Kidney glomerular epithelial cell (primary cell): Measurements from ENCODE around the gene AGPS.
"Not testable (repeated sequence)": the region's sequence is repeated elsewhere in the genome, so short reads cannot be mapped to it uniquely, and the experiment has no call there.

ENCODE experiments used
- DNase-seq: peaks from one replicate; lab custom pipeline; 2025; lab: John Stamatoyannopoulos, UW

AGPS gene

DNA sequence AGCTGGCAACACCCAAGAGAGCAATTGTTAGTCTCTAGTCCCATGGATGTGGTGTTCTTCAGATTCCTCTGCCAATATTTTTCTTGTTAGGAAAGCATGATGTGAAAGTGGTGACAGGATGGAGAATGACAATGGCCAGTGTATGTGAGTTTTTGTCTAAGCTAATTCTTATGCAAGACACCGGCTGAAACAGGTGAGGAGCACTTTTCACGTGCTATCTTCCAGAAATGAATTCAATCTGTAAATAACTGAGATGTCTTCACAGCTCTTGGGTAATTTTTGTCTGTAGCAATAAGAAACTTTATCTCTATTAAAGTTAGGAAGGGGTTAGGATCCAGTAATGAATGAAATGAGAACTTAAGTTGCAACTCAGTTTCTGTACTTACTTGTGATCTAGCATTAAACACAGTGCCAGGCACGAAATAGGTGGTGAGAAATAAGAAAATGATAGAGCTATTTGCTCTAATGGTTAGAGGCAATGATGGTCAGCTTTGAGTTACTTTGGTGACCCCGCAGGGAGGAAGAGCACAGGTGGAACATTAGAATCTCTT, 676 bp upstream of the AGPS start:
- no peak for DNase-seq

DNA sequence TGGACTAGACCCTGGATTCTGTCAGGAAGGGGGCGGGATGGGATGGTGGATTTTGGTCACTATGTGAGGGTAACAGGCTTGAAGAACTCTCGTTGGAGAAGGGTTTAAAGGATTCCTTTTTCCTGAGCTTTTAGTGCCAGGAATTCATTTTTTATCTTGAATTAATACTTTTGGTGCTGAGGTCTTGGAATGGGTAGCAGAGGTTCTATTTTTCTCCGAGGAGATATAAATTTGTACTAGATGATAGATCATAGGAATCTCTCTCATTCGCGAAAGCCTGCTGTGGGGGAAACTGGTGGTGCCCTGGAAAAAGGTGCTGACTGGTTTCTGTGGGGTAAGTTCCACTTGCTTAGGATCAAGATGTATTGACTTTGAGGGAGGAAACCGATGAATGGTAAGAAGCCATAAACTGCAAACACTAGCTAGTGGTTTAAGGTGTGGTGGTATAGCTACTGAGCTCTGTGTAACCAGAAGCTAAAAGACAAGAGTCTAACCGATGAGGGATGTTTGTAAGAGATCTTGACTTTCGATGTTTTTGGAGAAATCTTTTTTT, 706 bp downstream of the AGPS start:
- DNase-seq: peak; percentile 9

- DNase-seq: no peak
These were observed 1.4 kb downstream of the AGPS start for GRCh38 chr2:177393824-177394593.

- DNase-seq: no peak
These were observed 2.0 kb downstream of the AGPS start for GRCh38 chr2:177394594-177394973.

- DNase-seq: no peak
These were observed 2.9 kb downstream of the AGPS start for GRCh38 chr2:177395351-177396065.

GRCh38 chr2:177396703-177397460, 4.3 kb downstream of the AGPS start:
- peak; percentile 79 for DNase-seq

- DNase-seq: peak; percentile 84
These were observed 5.1 kb downstream of the AGPS start for GRCh38 chr2:177397481-177398289.

DNA sequence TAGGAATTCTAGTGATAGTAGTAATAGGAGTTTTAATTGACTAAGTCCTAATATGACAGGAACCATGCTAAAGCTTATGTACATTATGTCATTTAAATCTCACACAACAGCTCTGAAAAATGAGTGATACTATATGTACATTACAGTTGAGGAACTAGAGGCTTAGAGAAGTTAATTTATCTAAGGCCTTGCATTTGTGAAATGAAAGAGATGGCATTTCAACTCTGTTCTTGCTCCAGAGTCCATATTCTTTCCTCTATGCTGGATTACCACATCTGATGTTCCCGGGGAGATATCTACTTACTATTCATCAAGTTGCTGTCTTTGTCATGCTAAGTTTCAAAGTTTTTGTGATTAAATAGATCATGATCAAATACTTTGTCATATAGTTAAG, 5.7 kb downstream of the AGPS start:
- DNase-seq: no peak

DNA sequence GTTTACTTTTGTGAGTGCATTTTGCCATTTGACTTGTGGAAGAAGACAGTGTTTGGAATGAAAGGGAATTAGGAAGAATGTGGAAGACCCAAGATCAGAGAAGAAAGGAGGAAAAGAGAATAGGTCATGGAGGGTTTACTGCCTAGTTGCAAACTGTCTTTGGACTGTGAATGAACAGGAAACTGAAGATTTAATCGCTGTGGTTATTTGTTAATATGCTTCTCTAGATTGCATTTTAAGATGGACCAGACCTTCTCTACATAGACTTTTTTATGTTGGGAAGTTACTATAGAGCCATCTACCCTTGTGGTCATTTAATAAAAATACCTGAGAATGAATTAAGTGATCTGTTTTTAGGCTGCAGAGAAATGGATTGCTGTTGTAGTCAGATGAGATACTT, 6.2 kb downstream of the AGPS start:
- no peak for DNase-seq

DNA sequence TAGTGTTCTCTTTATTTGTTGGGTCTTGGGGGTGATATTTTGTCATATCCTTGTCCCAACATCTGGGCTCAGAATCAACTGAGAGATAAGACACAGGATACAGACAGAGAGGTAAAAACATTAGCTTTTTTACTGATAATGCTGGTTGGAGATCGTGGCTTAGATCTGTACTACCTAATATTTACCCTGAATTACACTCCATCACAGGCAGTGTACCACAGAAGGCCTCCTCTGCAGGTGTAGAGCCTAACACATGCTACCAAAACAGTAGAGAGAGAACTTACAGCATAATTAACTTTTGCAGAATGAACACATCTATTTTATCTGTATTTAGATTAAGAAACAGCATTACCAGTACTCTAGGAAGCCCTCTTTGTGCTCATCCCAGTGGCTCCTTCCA, 6.8 kb downstream of the AGPS start:
- DNase-seq: no peak

GRCh38 chr2:177400337-177400923, 7.9 kb downstream of the AGPS start:
- DNase-seq: no peak

GRCh38 chr2:177402096-177402495, 9.5 kb downstream of the AGPS start:
- no peak for DNase-seq

- DNase-seq: no peak
These were observed 11.3 kb downstream of the AGPS start for GRCh38 chr2:177403838-177404237.

DNA sequence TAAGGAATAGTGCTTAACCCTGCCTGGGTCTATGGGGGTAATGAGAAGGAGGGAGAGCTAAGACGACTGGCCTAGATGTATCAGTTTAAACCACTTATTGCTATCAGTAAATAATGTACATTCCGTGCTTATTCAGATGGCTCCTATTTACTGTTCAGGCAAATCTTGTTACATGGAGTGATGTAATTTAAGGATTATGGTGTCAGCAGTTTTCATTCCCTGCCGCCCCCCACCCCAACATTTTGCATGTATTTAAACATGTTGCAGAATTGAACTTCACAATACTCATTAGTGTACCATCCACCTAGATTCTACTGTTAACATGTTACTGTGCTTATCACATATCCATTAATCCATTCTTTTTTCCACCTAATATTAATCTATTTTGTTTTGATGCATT, 11.7 kb downstream of the AGPS start:
- no peak for DNase-seq

DNA sequence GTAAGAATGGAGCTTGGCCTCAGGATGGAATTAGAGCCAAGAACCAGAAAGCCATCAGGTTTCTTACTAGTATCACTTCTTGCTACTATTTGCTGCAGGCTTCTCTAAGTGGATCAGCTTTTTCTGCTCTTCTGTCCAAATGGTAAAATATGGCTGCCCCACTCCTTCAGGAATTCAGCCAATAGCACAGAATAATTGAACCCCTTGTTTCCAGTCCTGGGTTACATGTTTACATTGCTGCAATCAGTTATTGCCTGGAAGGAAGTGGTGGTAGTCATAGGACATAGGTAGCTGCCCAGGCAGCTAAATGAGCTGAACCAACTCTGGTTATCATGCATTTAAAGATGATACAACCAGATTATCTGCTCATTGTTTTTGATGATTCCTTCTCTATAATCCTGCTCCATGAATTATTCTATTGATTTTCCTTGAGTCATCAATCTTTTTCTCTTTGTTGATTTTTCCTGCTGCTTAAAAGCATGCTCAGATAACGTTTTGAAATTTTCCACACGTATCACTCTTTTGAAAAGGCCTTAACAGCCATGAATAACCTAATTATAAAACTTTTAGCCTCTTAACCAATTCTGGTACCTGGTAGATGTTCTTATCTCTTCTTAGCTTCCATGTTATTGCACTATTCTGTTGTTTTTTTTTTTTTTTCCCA, 12.6 kb downstream of the AGPS start:
- DNase-seq: no peak

- DNase-seq: no peak
These were observed 13.6 kb downstream of the AGPS start for GRCh38 chr2:177406182-177406581.

GRCh38 chr2:177407031-177407430, 14.5 kb downstream of the AGPS start:
- no peak for DNase-seq

DNA sequence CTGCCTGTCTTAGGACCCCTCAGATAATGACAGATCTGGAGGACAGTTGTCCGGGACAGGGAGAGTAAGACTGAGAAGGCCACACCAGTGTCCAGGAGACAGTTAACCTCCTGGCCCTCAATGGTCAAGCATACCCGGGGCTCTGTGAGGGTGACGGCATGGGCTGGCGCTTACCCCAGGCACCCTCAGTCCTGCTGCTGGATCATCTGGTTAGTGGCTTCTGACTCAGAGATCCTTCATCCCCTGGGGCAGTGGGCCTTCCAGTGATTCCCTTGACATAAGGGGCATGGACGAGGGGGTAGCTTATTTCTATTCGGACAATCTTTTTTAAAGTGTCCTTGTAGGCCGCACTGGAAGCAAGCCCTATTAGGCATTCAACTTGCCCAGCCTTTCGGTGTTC, 18.1 kb downstream of the AGPS start:
- DNase-seq: not testable (repeated sequence)

DNA sequence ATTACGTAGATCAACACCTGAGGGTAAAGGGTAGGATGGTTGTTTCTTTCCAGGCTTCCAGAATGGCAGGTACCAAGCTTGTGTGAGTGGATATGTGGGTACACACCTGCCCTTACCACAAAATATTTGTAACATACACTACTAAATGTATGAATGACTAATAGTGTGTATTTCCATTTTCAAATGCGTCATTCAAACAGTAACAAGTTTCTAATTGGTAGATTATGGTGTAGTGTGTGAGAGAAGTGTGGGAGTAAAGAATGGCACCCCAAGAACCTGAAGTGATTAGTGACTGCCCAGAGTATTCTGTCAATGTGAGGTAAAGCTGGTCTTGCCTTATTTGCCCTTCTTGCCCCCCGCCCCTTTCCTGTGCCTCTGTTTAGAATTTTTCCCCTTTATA, 21.1 kb downstream of the AGPS start:
- DNase-seq: no peak

DNA sequence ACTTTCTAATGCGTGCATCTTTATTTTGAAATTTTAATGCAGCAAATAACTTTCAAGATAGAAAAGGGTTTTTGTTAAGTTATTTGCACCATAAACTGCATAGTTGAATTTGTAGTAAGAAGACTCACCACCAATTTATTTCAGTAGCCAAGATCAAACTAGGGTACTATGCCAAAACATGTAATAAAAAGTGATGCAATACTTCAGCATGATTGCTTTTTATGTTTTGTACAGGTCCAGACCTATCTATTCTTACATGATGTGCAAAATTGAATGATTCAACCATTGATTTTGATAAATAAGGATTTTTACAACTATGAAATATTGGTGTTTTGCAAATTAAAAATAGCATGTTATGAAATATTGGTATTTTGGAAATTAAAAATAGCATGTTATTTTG, 26.7 kb downstream of the AGPS start:
- DNase-seq: no peak

DNA sequence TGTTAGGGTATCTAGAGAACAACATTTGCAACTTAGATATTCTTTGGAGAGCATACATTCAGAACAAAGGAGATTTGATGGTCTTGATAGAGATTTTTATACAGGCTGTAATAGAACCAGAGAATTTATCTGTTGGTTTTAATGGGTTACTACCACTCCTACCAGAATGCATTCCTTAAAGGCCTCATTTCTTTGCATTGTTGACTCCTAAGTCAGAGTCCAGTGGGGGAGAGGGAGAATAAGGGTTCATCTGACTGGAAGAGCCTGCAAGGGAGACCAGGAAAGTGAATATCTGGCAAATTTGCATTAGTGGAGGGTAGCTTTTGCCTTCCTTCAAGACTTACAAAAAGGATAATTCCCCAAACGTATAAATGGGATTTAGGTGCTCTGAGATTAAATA, 29.7 kb downstream of the AGPS start:
- DNase-seq: peak; percentile 24
